GM19438 (cell line): ENCODE measurements around the gene GPR160.

Experiments
- ATAC-seq: cut with Tn5 transposase; IDR thresholded peaks from one replicate; pipeline ENCODE4 v1.9.1; 2021; ENCODE audit warnings: low read depth; ENCODE audit not compliant: unreplicated experiment

Gene GPR160

GRCh38 chr3:170062769-170063168 is 25.0 kb downstream of the GPR160 start:
- ATAC-seq: no peak

GRCh38 chr3:170063691-170064090 is 25.9 kb downstream of the GPR160 start:
- ATAC-seq: no peak

GRCh38 chr3:170064108-170064507 is 26.3 kb downstream of the GPR160 start:
- no peak for ATAC-seq

GRCh38 chr3:170075441-170076091 is 37.8 kb downstream of the GPR160 start:
- ATAC-seq: no peak

GRCh38 chr3:170076715-170077238 is 39.0 kb downstream of the GPR160 start:
- no peak for ATAC-seq

- no peak for ATAC-seq
Observed at GRCh38 chr3:170077361-170077760, 39.6 kb downstream of the GPR160 start.

- ATAC-seq: no peak
Observed at GRCh38 chr3:170078620-170079281, 41.0 kb downstream of the GPR160 start.

GRCh38 chr3:170079536-170080165 is 41.9 kb downstream of the GPR160 start:
- no peak for ATAC-seq

GRCh38 chr3:170080605-170081004 is 42.8 kb downstream of the GPR160 start:
- no peak for ATAC-seq

- no peak for ATAC-seq
Observed at GRCh38 chr3:170081079-170081741, 43.4 kb downstream of the GPR160 start.

- no peak for ATAC-seq
Observed at GRCh38 chr3:170083343-170083742, 45.5 kb downstream of the GPR160 start.

- ATAC-seq: no peak
Observed at GRCh38 chr3:170085396-170085795, 47.6 kb downstream of the GPR160 start.

GRCh38 chr3:170089862-170090600 is 52.2 kb downstream of the GPR160 start:
- ATAC-seq: no peak

GRCh38 chr3:170090601-170090981 is 52.8 kb downstream of the GPR160 start:
- no peak for ATAC-seq

- no peak for ATAC-seq
Observed at GRCh38 chr3:170092907-170093306, 55.1 kb downstream of the GPR160 start.

- no peak for ATAC-seq
Observed at GRCh38 chr3:170095771-170096170, 58.0 kb downstream of the GPR160 start.

GRCh38 chr3:170096342-170096741 is 58.5 kb downstream of the GPR160 start:
- ATAC-seq: no peak

GRCh38 chr3:170098753-170099152 is 61.0 kb downstream of the GPR160 start:
- no peak for ATAC-seq

- no peak for ATAC-seq
Observed at GRCh38 chr3:170100944-170101343, 63.1 kb downstream of the GPR160 start.

GRCh38 chr3:170102431-170102830 is 64.6 kb downstream of the GPR160 start:
- no peak for ATAC-seq
